ENCODE results near the gene RAB11FIP3. TPM values are rescaled to one million over a fixed set of nuclear protein-coding genes. Genes with fewer than 3 reads are reported as not detected.

Gene RAB11FIP3
- total and polyA plus RNA-seq, 4 donors: 24.2 to 107 (median 66.4) TPM

DNA sequence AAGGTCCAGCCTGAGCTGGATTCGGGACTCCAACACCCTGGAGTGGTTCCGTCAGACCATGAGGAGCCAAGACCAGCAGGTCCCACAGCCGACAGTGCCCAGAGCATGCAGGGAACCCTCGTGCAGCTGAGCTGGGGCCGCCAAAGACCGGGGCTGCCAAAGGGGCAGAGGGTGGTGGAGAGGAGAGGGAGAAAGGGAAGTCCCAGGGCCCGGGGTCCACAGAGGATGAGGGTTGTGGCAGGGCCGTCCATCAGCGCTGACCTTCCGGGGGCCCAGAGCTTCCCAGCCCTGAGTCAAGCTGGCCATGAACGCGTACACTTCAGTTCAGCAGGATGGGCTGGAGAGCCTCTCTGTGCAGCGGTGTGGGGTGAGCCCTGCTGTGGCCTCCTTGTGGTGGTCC, 95.4 kb downstream of the RAB11FIP3 start:
- H3K27ac ChIP-seq (ENCODE audit: low read depth, low read length): no peak overlapping the region
- H3K27me3 ChIP-seq (ENCODE audit: control insufficient read depth, insufficient read depth, low read length): no peaks in the 10 kb centered on the region
- no peaks in the 10 kb centered on the region for H3K9me3 ChIP-seq (ENCODE audit: control insufficient read depth, insufficient read depth, low read length)
- no peak for DNase-seq (ENCODE audit: low read depth in 4 of 6, low spot score in 6 of 6)
- H3K36me3 ChIP-seq (ENCODE audit: control insufficient read depth, insufficient read depth, low read length): peaks cover 93% of the 10 kb centered on the region
- peaks cover 24% of the 10 kb centered on the region for H3K4me1 ChIP-seq (ENCODE audit: control insufficient read depth, insufficient read depth, low read length)
- 96% methylated on average over 13 of the region's 13 CpGs for WGBS (ENCODE audit: insufficient coverage)
- H3K4me3 ChIP-seq (ENCODE audit: low read depth, low read length): no peak overlapping the region

GRCh38 chr16:521381-522210, 96.1 kb downstream of the RAB11FIP3 start:
- Histone ChIP-seq H3K36me3 (ENCODE audit: control insufficient read depth, insufficient read depth, low read length) (peaks cover 86% of the 10 kb centered on the region), H3K9me3 (ENCODE audit: control insufficient read depth, insufficient read depth, low read length) (no peaks in the 10 kb centered on the region), H3K27me3 (ENCODE audit: control insufficient read depth, insufficient read depth, low read length) (no peaks in the 10 kb centered on the region), H3K4me3 (ENCODE audit: low read depth, low read length) (no peak overlapping the region), H3K4me1 (ENCODE audit: control insufficient read depth, insufficient read depth, low read length) (peaks cover 31% of the 10 kb centered on the region), H3K27ac (ENCODE audit: low read depth, low read length) (no peak overlapping the region)
- DNase-seq (ENCODE audit: low read depth in 4 of 6, low spot score in 6 of 6): no peak
- WGBS (ENCODE audit: insufficient coverage): 71% methylated on average over 18 of the region's 34 CpGs

GRCh38 chr16:522320-523096, 97.1 kb downstream of the RAB11FIP3 start:
- 79% methylated on average over 23 of the region's 23 CpGs for WGBS (ENCODE audit: insufficient coverage)
- Histone ChIP-seq H3K27me3 (ENCODE audit: control insufficient read depth, insufficient read depth, low read length) (no peaks in the 10 kb centered on the region), H3K4me1 (ENCODE audit: control insufficient read depth, insufficient read depth, low read length) (peaks cover 35% of the 10 kb centered on the region), H3K36me3 (ENCODE audit: control insufficient read depth, insufficient read depth, low read length) (peaks cover 77% of the 10 kb centered on the region), H3K9me3 (ENCODE audit: control insufficient read depth, insufficient read depth, low read length) (no peaks in the 10 kb centered on the region), H3K27ac (ENCODE audit: low read depth, low read length) (no peak overlapping the region), H3K4me3 (ENCODE audit: low read depth, low read length) (no peak overlapping the region)
- no peak for DNase-seq (ENCODE audit: low read depth in 4 of 6, low spot score in 6 of 6)

DNA sequence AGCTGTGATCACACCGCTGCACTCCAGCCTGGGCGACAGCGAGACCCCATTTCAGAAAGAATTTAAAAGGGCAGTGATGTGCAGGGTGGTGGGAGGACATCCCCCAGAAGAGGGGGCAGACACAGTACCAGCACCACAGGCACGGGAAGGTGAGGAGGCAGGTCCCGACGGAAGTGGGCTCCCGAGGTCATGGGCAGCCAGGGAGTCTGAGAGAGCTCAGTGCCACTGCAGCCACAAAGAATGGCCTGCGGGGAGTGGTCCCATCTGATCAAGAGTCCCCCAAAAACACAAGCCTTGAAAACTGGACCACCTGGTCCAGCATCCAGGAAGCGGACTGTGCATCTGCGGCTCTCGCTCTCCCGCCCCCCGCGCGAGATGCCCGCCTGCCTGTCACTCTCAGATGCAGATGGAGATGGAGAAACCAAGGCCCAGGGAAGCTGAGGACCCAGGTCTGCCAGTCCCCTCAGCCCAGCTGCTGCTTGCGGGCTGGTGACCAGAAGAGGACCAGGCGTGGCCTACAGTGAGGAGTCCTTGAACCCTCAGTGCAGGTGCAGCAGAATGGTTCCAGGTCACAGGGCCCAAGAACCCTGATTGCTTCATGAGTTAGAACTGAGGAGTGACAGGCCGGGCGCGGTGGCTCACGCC, 97.8 kb downstream of the RAB11FIP3 start:
- peaks cover 74% of the 10 kb centered on the region for H3K36me3 ChIP-seq (ENCODE audit: control insufficient read depth, insufficient read depth, low read length)
- no peak overlapping the region for H3K4me3 ChIP-seq (ENCODE audit: low read depth, low read length)
- H3K27me3 ChIP-seq (ENCODE audit: control insufficient read depth, insufficient read depth, low read length): no peaks in the 10 kb centered on the region
- no peak for DNase-seq (ENCODE audit: low read depth in 4 of 6, low spot score in 6 of 6)
- no peak overlapping the region for H3K27ac ChIP-seq (ENCODE audit: low read depth, low read length)
- WGBS (ENCODE audit: insufficient coverage): 93% methylated on average over 22 of the region's 22 CpGs
- H3K9me3 ChIP-seq (ENCODE audit: control insufficient read depth, insufficient read depth, low read length): no peaks in the 10 kb centered on the region
- H3K4me1 ChIP-seq (ENCODE audit: control insufficient read depth, insufficient read depth, low read length): peaks cover 36% of the 10 kb centered on the region

- H3K36me3 ChIP-seq (ENCODE audit: control insufficient read depth, insufficient read depth, low read length): peaks cover 66% of the 10 kb centered on the region
- no peak overlapping the region for H3K27ac ChIP-seq (ENCODE audit: low read depth, low read length)
- 85% methylated on average over 24 of the region's 24 CpGs for WGBS (ENCODE audit: insufficient coverage)
- no peak for DNase-seq (ENCODE audit: low read depth in 4 of 6, low spot score in 6 of 6)
- peaks cover 48% of the 10 kb centered on the region for H3K4me1 ChIP-seq (ENCODE audit: control insufficient read depth, insufficient read depth, low read length)
- no peaks in the 10 kb centered on the region for H3K9me3 ChIP-seq (ENCODE audit: control insufficient read depth, insufficient read depth, low read length)
- no peak overlapping the region for H3K4me3 ChIP-seq (ENCODE audit: low read depth, low read length)
- no peaks in the 10 kb centered on the region for H3K27me3 ChIP-seq (ENCODE audit: control insufficient read depth, insufficient read depth, low read length)
These were observed 99.0 kb downstream of the RAB11FIP3 start for GRCh38 chr16:524274-525040.

GRCh38 chr16:525123-525519, 99.7 kb downstream of the RAB11FIP3 start:
- H3K9me3 ChIP-seq (ENCODE audit: control insufficient read depth, insufficient read depth, low read length): no peaks in the 10 kb centered on the region
- no peaks in the 10 kb centered on the region for H3K27me3 ChIP-seq (ENCODE audit: control insufficient read depth, insufficient read depth, low read length)
- H3K4me3 ChIP-seq (ENCODE audit: low read depth, low read length): no peak overlapping the region
- 90% methylated on average over 8 of the region's 8 CpGs for WGBS (ENCODE audit: insufficient coverage)
- H3K4me1 ChIP-seq (ENCODE audit: control insufficient read depth, insufficient read depth, low read length): peaks cover 55% of the 10 kb centered on the region
- peaks cover 66% of the 10 kb centered on the region for H3K36me3 ChIP-seq (ENCODE audit: control insufficient read depth, insufficient read depth, low read length)
- no peak overlapping the region for H3K27ac ChIP-seq (ENCODE audit: low read depth, low read length)
- no peak for DNase-seq (ENCODE audit: low read depth in 4 of 6, low spot score in 6 of 6)

DNA sequence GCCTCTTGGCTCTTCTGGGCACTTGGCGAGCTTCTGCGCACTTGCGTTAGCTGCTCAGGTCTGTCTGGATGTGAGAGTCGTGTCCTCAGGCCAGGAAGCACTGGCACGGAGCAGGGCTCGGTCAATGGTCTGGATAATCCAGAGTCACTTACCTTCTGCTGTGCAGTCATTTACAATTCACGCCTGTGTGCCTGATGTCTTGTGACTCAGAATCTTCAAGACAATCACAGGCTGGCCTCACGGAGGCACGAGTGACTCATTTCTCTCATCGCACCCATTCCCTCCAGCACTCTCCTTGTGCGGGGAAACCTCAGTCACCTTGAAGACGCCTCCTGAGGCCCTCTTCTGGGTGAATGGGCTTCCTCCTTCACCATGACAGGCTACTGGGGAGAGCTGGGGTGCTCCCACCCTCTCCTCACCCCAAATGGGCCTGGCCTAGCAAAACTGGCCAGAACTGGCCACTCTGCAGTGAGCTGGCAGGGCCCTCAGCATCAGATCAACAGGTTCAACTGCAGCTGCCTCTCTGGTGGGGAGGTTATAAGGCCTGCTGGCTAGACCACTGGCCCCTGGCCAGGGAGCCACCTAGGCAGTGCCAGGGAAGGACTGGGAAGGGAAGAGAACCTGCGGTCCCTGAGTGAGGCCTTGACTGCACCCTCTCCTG, 100.2 kb downstream of the RAB11FIP3 start:
- Histone ChIP-seq H3K4me3 (ENCODE audit: low read depth, low read length) (peak overlapping the region; percentile 77), H3K36me3 (ENCODE audit: control insufficient read depth, insufficient read depth, low read length) (peaks cover 66% of the 10 kb centered on the region), H3K9me3 (ENCODE audit: control insufficient read depth, insufficient read depth, low read length) (no peaks in the 10 kb centered on the region), H3K4me1 (ENCODE audit: control insufficient read depth, insufficient read depth, low read length) (peaks cover 58% of the 10 kb centered on the region), H3K27me3 (ENCODE audit: control insufficient read depth, insufficient read depth, low read length) (no peaks in the 10 kb centered on the region), H3K27ac (ENCODE audit: low read depth, low read length) (no peak overlapping the region)
- peak in 1 of 6 donors; percentile 18 for DNase-seq (ENCODE audit: low read depth in 4 of 6, low spot score in 6 of 6)
- 78% methylated on average over 13 of the region's 13 CpGs for WGBS (ENCODE audit: insufficient coverage)

GRCh38 chr16:526181-527014, 100.9 kb downstream of the RAB11FIP3 start:
- 8% methylated on average over 26 of the region's 26 CpGs for WGBS (ENCODE audit: insufficient coverage)
- H3K9me3 ChIP-seq (ENCODE audit: control insufficient read depth, insufficient read depth, low read length): no peaks in the 10 kb centered on the region
- H3K36me3 ChIP-seq (ENCODE audit: control insufficient read depth, insufficient read depth, low read length): peaks cover 64% of the 10 kb centered on the region
- H3K27ac ChIP-seq (ENCODE audit: low read depth, low read length): peak overlapping the region; percentile 93
- peak in 3 of 6 donors; percentile 9 to 11 (median 11) for DNase-seq (ENCODE audit: low read depth in 4 of 6, low spot score in 6 of 6)
- H3K4me1 ChIP-seq (ENCODE audit: control insufficient read depth, insufficient read depth, low read length): peaks cover 57% of the 10 kb centered on the region
- peak overlapping the region; percentile 77 for H3K4me3 ChIP-seq (ENCODE audit: low read depth, low read length)
- H3K27me3 ChIP-seq (ENCODE audit: control insufficient read depth, insufficient read depth, low read length): no peaks in the 10 kb centered on the region

Data from spinal cord (tissue), 10 donors.